Activated CD4-positive, alpha-beta T cell treated with anti-CD3 and anti-CD28 coated beads, Interleukin-2, amount 50 U/mL, for 16 hours (primary cell): ENCODE data around the gene ADAMTS2.

ENCODE experiments used
- DNase-seq: peaks from one replicate; pipeline ENCODE4 v3.0.0-alpha.2; 2020

The ADAMTS2 gene

DNA sequence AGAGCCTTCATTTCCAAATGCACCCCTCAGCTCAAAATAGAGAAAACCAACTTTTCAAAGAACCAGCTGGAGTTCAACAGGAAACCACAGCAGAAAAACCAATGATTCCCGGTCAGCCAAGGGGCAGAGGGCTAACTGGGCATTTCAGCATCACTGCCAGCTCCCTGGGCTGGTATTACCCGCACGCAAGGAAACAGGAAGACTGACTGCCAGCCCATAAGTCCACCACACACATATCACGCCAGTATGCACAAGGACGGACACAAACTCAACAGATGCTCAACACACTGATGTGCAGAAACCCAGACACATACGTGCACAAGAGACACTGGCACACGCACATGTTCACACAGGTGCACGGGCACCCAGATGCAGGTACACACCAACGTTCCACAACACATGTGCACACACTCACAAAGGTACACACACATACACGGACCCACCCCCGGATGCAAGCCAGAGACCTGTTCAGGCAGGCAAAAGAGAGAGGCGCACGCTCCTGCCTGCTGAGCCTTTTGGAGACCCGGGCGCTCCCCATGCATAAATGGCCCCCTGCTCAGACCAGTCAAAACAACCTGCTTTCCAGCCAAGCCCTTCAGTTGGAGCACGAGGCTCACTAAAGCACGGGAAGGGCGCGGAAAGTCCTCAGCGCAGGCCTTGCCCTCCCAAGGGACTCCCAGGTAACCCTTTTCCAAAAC, 2.1 kb downstream of the ADAMTS2 start:
- DNase-seq, result no peak

DNA sequence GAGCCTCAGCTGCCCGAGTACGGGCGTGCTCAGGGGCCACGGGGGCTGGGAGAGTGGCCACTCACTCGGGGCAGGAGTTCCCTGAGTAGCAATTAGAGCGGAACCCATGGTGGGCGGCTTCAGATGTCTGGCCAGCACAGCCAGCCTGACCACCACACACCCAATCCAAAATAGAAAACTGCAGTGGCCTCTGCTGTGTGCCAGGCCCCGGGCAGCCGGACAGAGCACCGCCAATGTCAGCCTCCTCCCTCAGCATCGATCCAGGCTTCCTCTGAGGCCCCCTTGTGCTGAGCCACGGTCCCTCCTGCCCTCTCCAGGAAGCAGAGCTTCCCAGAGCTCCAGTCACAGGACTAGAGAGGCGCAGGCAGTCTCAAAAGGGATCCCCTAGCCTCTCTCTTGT, 2.7 kb downstream of the ADAMTS2 start:
- DNase-seq, result no peak

DNA sequence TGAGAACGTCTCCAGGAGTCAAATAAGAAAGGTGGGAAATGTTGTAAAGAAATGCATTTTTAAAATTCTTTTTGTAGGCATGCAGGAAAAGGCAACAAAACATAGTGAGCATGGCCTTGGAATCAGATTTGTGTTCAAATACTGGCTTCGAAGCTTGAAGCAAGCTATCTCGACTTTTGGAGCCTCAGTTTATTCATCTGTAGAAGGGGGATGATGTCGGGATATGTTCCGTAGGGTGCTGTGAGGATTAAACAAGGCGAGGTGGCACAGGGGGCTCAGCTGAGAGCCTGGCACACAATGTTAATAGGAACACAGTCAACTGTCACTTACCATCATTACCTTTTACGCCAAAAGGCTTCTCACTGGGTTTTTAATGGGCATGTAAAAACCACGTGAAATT, 4.8 kb downstream of the ADAMTS2 start:
- no peak for DNase-seq

DNA sequence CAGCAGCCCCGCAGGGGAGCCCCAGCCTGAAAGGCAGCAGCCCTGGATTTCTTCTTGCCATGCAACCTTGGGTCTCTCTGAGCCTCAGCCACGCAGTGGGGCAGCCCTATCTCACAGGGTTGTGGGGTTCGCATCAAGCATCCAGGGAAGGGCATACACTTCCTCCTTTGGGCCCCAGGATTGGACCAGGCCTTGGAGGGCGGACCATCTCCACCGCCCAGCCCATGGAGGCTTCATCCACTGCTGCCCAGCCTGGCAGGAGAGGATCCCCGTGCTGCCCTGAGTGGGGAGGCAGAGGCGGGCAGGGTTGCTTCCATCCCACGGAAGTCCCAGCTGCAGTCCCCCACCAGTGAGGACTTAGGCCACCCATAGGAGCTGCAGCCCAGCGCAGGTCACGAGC, 5.3 kb downstream of the ADAMTS2 start:
- no peak for DNase-seq

DNA sequence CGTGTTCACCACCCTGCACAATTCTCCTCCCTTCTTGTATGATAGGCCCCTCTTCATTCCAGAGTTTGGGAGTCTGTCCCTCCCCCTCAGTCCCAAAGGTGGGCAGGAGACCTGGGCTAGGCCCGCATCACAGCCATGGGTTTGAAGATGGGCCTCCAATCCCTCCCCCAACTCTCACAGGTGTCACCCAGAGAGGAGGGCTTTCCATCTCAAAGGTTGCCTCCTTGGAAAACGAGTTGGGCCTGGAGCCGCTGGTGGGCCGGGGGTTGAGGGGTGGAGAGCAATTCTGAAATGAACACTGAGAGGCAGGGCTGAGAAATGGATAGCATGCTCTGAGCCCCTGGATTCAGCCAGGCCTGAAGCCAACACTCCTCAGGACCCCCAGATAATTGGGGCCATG, 6.2 kb downstream of the ADAMTS2 start:
- DNase-seq, result no peak

DNA sequence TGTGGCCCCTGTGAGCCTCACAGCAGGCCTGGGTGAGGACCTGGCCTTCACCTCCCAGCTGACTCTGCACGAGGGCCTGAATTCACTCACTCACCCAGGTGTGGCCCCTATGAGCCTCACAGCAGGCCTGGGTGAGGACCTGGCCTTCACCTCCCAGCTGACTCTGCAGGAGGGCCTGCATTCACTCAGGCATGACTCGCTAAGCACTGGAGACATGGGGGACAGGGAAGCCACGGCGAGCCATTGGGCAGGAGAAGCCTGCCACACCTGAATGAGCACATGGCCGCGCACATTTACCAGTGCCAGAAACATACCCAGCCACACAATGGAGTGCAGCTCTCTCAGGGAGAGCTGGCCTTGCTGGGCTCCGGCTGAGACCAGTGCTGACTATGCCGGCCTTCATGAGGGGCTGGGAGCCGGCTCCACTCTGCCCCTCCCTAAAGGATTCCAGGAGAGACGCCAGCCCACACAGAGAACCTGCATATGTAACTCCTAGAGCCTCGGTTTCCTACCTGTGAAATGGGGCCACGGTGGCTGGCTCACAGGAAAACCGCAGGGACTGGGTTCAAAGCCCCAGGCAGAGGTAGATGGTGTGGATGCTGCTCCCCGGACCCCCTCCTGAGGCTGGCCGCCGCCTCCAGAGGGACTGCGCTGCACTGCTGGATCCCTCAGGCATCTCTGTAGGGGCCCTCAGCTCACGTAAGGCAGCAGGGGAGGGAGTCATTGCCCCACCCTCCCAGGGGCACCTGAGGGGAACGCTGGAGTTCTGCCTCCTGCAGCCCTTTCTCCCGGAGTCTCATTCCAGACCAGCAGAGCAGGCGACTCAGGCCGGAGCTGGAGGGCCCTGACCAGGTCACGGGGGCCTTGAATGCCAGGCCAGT, 7.2 kb downstream of the ADAMTS2 start:
- no peak for DNase-seq

DNA sequence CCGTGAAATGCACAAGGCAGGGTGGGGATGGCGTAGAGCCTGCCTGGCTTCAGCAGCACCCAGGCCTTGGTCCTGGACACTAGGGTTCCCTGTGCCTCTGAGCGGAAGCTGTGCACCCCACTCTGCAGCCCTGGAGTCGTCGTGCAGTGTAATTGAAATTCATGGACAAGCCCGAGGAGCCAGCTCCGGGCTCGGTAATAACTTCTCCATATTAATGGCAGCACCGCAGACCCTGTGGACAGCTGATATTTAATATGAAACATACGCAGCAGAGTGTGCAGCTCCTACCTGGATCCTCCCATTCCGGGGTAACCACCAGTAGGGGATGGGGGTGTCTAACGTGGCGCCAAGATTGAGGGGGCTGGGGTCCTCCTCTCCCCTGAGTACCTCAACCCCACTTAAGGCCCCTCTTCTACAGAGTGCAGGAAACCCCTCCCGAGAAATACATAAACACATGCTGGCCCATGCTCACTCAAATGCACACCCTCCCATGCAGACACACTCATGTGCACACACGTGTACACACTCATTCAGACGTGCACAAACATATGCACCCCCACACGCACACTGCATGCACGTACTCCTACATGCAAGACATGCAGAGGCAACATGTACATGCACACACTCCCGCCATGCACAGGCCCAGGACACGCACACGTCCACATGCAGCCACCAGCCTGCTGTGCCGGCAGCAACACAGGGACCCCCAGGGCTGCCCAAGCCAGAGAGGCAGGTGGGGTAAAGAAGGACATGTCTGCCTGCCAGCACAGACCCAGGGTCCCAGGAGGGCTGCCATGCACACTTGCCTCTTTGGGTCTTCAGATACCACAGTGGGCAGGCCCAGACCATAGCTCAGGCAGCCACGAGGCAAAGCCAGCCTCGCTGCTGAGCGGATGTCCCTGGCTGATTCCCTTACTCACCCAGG, 8.1 kb downstream of the ADAMTS2 start:
- DNase-seq, result no peak

DNA sequence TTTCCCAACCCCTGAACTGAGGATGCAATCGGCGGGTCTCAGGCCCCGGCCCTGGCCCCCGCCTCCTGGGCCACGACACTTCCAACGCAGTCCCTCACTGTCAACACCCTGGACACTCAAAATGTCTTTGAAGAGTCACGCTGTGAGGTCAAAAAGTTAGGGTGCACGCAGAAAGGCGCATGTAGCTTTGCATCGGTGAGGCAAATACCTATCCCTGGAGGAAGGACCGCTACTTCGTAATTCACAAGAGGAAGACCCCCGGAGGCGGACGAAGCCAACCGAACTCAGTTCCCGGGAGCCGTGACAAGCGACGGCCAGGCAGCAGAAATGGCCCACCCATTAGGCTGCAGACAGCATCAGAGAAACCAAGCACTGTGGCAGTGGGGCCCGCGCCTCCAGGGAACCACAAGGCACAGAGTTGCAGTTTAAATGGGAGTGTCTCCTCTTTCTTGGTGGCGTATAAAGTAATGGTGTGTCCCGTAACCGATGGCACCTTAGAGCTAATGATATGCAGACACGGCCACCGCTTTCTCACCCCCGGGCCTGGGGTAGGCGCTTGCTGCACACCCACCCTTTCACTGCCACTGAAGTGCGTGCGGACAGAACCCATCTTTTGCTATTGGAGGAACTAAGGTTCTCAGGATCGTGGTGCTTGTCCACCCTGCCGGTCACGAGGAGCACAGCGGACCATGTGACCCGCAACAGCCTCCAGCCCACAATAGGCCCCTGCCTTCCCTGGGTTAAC, 9.0 kb downstream of the ADAMTS2 start:
- DNase-seq, result no peak

DNA sequence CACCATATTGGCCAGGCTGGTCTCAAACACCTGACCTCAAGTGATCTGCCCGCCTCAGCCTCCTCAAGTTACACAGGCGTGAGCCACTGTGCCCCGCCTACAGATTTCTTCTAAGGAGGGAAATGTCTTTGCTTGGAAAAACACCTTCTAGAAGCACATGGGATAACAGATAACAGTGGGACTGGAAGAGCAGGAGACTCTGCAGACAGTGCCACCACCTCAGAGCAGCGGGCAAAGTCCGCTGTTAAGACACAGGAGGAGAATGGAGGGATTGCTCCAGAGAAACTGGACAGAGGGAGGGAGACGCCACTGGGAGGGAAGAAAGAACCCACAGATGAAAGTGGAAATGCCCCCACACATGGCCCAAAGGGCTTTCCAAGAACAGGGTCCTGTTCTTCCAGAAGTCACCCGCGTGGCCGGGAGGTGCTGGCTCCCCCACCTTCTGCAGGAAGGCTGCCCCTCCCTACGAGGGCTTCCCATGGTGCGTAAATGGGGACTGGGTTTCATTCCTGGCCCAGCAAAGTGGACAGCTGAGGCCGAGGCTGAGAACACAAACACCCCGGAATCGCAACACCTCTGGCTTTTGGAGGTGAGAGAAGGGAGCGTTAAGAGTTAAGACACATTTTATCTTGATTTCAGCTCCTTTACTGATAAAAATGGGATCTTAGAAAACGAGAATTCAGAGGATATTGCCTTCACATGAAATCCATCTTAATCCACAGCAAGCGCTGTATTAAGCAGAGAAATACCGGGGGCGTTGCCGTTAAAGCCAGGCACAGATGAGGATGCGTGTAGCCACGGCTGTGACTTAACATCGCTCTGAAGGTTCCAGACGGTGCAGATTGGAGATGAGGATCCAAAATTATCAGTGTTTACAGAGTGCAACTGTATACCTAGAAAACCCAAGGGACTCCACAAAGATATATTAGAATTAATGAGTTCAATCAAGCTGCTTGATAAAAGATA, 11.2 kb downstream of the ADAMTS2 start:
- DNase-seq, result no peak

DNA sequence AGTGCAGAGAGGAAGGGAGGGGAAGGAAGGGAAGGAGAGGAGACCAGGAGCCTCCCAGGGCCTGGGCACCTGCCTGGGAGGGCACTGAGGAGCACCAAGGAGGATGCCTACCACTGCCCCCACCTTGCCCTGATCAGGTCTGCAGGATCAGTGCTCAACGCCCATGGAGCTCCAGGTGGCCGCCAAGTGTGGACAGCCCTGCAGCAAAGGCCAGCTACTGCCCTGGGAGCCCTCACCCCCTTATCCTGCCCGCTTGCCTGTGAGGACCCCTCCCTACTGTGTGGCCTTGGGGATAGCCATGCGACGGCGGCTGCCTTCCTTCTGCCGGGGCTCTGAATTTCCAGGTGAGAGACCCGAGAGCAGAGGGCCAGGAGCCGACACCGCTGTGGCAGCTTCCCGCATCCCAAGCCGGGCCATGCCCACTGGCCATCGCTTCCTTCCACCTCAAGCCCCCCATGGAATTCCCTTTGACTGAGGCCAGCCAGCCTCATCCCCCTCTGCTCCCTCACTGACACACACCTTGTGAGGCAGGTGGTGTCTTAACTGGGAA, 12.4 kb downstream of the ADAMTS2 start:
- no peak for DNase-seq

DNA sequence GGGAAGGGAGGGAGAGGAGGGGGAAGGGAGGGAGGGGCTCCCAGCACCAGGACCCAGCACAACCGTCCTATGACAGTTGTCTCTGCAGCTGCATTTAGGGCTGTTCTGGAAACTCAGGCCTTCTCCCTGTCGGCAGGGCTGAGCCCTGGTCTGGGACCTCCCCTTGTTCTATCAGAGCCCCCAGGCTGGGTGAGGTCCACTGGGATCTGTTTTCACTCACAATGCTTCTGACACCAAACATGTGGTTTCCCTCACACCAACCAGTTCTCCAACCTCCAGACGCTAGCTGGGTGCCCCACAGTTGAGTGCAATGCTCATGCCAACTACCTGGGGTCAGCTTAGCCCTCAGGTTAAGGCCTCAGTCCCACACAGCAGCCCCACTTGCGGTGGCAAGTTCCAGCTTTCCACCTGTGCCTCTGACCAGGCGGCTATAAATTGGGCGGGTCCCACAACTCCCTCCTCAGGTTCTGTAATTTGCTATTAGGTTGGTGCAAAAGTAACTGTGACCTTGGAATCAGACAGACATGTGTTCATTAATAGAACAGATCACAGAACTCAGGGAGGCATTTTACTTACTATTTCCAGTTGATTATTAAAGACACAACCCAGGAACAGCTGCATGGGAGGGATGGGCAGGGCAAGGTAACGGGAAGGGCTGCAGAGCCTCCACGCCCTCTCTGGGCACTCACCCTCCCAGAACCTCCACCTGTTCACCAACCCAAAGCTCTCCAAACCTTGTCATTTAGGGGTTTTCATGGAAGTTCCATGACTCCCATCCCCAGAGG, 13.5 kb downstream of the ADAMTS2 start:
- no peak for DNase-seq

DNA sequence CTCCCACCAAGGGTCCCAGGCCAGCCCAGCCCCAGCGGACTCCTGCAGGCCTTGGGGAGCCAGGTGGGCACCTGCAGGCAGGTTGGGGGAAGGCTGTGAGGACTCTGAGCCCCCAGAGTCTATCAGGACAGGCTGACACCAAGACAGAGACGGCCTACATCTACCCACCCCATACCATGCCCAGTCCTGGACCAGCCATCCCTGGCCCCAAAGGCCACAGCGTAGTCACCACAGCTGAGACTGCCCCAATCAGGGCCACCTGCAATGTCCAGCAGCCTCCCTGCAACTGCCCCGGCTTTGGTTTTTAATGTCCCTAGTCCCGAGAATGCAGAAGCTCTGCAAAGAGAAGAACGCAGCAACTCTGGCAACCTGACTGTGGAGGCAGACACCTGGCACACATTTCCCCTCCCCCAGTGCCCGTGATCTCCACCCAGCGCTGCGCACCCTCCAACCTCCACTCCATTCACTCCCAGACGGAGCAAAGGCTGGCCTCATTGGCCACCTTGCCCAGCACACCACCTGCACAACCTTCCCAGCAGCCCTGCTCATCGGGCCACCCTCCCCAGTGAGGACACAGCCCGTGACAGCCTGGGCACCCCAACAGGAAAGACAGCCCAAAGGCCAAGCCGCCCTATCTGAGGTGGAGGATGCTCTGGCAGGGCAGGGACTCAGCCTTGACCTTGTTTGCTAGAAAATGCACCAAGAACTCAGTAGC, 14.9 kb downstream of the ADAMTS2 start:
- no peak for DNase-seq

DNA sequence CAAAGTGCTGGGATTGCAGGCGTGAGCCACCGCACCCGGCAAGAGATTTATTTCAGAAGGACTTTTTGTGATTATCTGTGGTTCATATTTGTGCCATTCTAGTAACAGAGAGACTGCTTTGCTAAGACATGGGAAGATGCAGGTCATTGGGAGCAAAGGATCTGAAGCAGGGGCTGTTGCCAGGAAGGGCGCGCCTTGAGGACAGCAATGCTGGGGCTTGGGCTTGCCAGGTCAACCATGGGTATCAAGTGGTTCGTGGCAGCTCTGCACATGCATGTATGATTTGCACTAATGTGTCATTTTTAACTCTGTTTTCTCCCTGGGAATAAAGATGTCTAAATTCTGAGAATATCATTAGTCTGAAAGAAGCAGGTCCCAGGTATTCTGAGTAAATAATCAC, 17.0 kb downstream of the ADAMTS2 start:
- DNase-seq, result no peak

DNA sequence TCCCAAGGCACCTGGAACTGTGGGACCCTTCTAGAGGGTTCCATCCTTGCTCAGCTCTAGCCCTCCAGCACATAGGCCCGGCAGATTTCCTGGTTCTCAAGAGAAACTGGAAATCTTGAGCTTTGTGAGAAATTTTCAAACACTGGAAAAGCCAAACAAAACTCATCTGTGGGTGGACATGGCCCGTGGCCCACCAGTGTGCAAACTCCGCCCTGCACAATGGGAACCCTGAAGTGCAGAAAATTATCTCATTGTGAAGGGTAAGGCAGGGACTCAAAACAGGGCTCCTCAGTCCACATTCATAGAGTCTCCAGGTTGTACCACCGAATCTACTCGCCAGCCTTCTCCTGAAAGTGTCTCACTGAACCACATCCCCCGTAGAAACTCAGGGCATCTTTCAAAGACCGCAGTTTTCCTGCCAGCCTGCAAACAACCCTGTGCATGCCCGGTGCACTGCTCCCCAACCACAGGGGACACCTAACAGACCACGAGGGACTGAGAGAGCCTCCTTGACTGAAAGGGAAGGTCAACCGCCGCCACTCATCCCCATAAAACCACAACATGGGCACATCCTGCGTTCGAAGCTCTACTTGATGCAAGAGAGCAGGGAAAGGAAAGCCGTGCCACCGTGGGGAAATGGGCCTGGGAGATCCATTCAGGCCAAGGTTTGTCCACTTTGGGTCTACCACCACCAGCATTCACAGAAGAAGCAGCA, 18.1 kb downstream of the ADAMTS2 start:
- DNase-seq, result no peak

DNA sequence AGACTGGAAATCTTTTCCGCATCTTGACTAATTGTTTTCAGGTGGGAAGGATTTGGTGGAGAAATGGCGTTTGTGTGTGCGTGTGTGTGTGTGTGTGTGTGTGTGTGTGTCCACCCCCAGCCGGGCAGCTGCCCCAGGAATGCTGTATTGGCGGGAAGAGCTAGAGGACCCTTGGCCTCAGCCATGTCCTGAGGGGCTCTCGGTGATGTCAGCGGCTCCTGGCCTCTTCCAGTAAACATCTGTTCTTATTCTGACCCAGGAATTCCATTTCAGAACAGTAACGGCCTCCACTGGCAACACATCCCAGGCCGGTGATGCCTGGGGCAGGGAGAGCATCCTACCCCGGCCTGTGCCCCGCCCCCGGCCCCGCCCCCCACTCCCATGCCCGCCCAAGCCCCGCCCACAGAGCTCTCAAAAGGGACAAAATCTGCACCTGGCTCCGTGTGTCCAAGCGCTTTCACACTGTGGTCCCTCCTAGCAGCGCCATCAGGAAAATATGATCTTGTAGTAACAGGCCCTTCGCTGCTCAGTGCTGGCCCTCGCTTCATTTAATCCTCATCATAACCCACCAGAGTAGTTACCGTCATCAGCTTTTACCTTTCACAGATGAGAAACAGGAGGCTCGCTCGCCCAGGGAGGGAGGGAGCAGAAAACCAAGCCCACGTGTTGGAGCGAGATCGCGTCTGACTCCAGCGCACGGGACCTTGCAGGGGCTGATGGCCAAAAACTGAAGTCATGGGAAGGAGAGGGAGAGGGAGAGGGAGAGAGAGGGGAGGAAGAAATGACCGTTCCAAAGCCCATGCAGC, 18.9 kb downstream of the ADAMTS2 start:
- no peak for DNase-seq

DNA sequence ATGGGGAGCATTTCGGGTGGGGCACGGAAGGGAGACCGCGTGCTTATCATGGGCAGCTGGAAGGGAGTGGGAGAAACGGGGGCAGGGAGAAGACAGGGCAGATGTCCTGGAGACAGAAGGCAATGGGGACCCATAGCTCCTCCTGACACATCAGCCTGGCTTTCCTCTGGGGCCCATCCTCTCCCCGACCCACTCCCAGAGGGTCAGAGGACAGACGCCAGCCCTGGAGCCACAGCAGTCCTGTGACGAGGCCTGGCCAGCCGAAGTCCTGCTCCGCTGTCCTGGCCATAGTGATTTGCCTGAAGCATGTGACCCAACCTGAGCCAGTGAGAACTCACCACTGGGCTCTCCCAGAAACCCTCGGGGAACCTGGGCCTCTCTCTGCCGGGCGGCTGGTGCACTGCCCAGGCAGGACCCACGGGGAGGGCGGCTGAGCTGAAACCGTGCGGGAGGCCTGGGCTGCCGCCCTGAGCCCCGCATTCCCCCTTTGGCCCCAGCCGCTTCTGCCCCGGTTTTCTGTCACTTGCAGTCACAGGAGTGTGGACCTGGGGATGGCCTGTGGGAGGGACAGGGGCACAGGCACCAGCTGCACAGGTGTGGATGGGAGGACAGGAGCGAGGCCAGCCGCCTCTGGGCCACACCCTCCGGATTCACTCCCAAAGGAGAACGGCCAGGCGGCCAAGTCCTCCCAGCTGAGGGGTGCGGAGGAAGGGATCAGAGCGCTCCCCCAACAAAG, 19.8 kb downstream of the ADAMTS2 start:
- DNase-seq, result no peak

DNA sequence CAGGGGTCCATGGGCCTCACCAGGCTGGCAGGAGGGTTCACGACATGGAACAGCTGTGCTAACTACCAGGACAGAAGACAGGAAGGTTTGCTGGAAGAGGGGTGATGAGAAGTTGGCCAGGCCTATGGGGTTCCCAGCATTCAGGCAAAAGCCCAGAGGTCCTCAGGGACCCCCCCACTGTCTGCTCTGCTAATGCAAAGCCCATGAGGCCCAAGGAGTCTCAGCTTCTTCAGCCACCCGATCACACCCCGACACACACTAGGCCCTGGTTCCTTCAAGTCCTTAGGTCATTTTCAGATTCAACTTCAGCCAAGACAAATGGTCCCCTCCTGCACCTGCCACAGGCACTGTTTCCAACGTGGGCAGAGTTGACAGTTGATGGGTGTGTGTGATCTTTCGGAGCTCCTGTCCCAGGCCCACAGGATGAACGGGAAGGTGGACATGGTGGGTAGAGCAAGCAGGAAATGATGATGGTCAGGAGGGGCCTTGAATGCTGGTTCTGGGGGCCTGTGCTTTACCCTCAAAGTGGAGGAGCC, 20.4 kb downstream of the ADAMTS2 start:
- no peak for DNase-seq
